Astrocyte (in vitro differentiated cells and primary cell): Measurements from ENCODE around the gene MLLT1.

Source experiments
- EZH2 ChIP-seq: IDR thresholded peaks from 2 replicates; pipeline ENCODE4 v1.6.1; 2012; ENCODE audit warnings: mild to moderate bottlenecking, low read length, inconsistent platforms; ENCODE audit not compliant: insufficient read depth
- TF ChIP-seq, protein P1 (sequence below): IDR thresholded peaks from 2 replicates; pipeline ENCODE4 v1.5.1; 2011; ENCODE audit warnings: low read depth, mild to moderate bottlenecking, inconsistent platforms, low read length, moderate library complexity; ENCODE audit not compliant: insufficient read depth

DNA sequence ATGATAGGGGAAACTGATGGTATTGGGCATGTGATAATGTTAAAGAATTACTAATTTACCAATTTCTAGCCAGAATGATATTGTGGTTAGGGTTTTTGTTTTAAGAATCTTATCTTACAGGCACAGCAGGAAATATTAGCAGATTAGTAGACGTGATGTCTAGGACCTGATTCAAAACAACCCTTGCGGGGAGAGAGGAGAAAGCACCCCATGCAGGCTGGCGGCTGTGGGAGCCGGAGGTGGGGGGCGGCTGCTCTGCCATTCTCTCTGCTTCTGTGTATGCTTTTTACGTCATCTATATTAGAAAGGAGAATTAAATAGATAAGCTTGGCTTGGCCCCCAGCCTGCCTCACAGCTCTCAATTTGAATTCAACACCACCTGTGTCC is 41.5 kb downstream of the MLLT1 start:
- no peak for TF ChIP-seq EZH2
- TF ChIP-seq, protein P1, sequence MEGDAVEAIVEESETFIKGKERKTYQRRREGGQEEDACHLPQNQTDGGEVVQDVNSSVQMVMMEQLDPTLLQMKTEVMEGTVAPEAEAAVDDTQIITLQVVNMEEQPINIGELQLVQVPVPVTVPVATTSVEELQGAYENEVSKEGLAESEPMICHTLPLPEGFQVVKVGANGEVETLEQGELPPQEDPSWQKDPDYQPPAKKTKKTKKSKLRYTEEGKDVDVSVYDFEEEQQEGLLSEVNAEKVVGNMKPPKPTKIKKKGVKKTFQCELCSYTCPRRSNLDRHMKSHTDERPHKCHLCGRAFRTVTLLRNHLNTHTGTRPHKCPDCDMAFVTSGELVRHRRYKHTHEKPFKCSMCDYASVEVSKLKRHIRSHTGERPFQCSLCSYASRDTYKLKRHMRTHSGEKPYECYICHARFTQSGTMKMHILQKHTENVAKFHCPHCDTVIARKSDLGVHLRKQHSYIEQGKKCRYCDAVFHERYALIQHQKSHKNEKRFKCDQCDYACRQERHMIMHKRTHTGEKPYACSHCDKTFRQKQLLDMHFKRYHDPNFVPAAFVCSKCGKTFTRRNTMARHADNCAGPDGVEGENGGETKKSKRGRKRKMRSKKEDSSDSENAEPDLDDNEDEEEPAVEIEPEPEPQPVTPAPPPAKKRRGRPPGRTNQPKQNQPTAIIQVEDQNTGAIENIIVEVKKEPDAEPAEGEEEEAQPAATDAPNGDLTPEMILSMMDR: no peak
